Karpas-422 (cell line): Measurements from ENCODE around the gene KBTBD8. TPM values are rescaled to one million over a fixed set of nuclear protein-coding genes. Genes with fewer than 3 reads are reported as not detected.

ENCODE experiments used
- DNase-seq: peaks from one replicate; pipeline ENCODE4 v3.0.0-alpha.2; 2015
- H2AFZ ChIP-seq: fragments of 200-600 bp; sonication (generic); 2 replicates; pipeline ENCODE4 v1.6.1; 2014; ENCODE audit warnings: antibody characterized with exemption, low read length, mixed read lengths
- H3K27ac ChIP-seq: fragments of 200-600 bp; sonication (generic); 2 replicates; pipeline ENCODE4 v1.5.1; 2014; ENCODE audit warnings: mild to moderate bottlenecking, low read length, moderate library complexity
- H3K27me3 ChIP-seq: fragments of 200-600 bp; sonication (generic); 2 replicates; pipeline ENCODE4 v1.6.1; 2014; ENCODE audit warnings: low read length, mixed read lengths
- H3K36me3 ChIP-seq: fragments of 200-600 bp; sonication (generic); 2 replicates; pipeline ENCODE4 v1.6.1; 2014; ENCODE audit warnings: low read length, mixed read lengths; ENCODE audit not compliant: insufficient read depth
- H3K4me1 ChIP-seq: fragments of 200-600 bp; sonication (generic); 2 replicates; pipeline ENCODE4 v1.6.1; 2014; ENCODE audit warnings: mild to moderate bottlenecking, low read length, mixed read lengths
- H3K4me2 ChIP-seq: fragments of 200-600 bp; sonication (generic); 2 replicates; pipeline ENCODE4 v1.6.1; 2014; ENCODE audit warnings: low read length, low read depth, mild to moderate bottlenecking; ENCODE audit not compliant: poor library complexity, severe bottlenecking
- H3K4me3 ChIP-seq: fragments of 200-600 bp; sonication (generic); 2 replicates; pipeline ENCODE4 v1.5.1; 2014; ENCODE audit warnings: mild to moderate bottlenecking, antibody characterized with exemption, low read length, mixed read lengths
- H3K79me2 ChIP-seq: fragments of 200-600 bp; sonication (generic); 2 replicates; pipeline ENCODE4 v1.6.1; 2014; ENCODE audit warnings: mild to moderate bottlenecking, low read length, mixed read lengths
- H3K9ac ChIP-seq: fragments of 200-600 bp; sonication (generic); 2 replicates; pipeline ENCODE4 v1.6.0; 2014; ENCODE audit warnings: low read length
- H3K9me2 ChIP-seq: fragments of 200-600 bp; sonication (generic), shearing (Covaris generic); replicated peaks from 2 replicates; pipeline ENCODE4 v1.6.0; 2014; ENCODE audit warnings: mild to moderate bottlenecking, low read length, moderate library complexity; ENCODE audit not compliant: insufficient read depth
- H3K9me3 ChIP-seq: fragments of 300-700, 200-600 bp; sonication (generic); 2 replicates; pipeline ENCODE4 v1.6.1; 2014; ENCODE audit warnings: low read length, mixed read lengths
- H4K20me1 ChIP-seq: fragments of 200-600 bp; sonication (generic); 2 replicates; pipeline ENCODE4 v1.6.1; 2014; ENCODE audit warnings: mild to moderate bottlenecking, antibody characterized with exemption, low read length, low read depth; ENCODE audit not compliant: insufficient read depth
- total RNA-seq: library from RNA; depleted of rRNA; stranded (reverse); fragments of >200 nt; shearing (Covaris generic); gene quantifications from 2 replicates; pipeline ENCODE4 v1.2.3, GENCODE V29; 2014; ENCODE audit warnings: low replicate concordance

The KBTBD8 gene
- total RNA-seq, 1 experiment from 2014 or later: 79.9 TPM

DNA sequence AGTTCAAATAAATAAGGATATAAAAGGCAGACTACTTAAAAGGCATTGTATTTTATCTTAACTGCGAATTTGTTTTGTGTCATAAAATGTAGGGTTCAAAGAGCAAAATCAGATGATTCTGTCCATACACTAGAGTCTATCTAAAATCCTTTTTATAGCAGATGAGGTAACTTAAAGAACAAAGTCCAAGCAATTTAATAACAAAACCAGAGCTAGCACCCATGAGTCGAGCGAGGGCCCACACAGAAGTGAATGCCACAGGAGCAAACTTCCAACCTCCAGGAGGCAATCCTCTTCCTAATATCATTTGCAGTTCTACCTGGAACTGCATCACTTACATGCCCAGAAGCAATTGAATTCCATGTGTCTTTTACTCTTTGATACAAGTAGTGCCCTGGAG lies 35.4 kb upstream of the KBTBD8 start:
- H3K9me2 ChIP-seq: no peaks in the 10 kb centered on the region
- no peaks in the 10 kb centered on the region for H3K79me2 ChIP-seq
- H2AFZ ChIP-seq: no peak overlapping the region
- no peak overlapping the region for H3K4me2 ChIP-seq
- DNase-seq: no peak
- no peaks in the 10 kb centered on the region for H4K20me1 ChIP-seq
- H3K36me3 ChIP-seq: no peaks in the 10 kb centered on the region
- H3K27me3 ChIP-seq: no peaks in the 10 kb centered on the region
- H3K27ac ChIP-seq: no peak overlapping the region
- H3K4me1 ChIP-seq: peaks cover 8% of the 10 kb centered on the region
- H3K9me3 ChIP-seq: no peaks in the 10 kb centered on the region
- H3K9ac ChIP-seq: no peak overlapping the region
- H3K4me3 ChIP-seq: no peak overlapping the region

DNA sequence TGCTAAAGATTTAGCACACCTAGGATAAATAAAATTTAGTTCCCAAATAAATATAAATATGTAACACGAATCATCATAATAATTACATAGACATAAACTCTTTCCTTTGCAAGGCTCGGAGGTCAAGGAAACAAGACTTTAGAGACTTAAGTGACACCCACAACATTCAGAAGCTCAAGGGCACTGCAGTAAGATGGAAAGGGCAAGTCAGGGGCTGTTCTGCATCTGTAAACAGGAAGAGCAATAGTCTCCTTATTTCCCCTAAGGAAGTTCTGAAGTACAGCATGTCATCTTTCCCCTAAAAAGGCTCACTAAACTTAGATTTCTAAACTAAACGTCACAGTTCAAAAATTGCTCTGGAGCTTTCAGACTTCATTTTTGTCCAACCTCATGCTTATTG lies 26.9 kb upstream of the KBTBD8 start:
- Histone ChIP-seq H3K27me3 (no peaks in the 10 kb centered on the region), H3K9ac (peak overlapping the region; percentile 55), H4K20me1 (no peaks in the 10 kb centered on the region), H3K79me2 (no peaks in the 10 kb centered on the region), H3K9me3 (no peaks in the 10 kb centered on the region), H2AFZ (peak overlapping the region; percentile 45), H3K4me2 (peak overlapping the region; percentile 72), H3K27ac (peak overlapping the region; percentile 76), H3K36me3 (no peaks in the 10 kb centered on the region), H3K9me2 (no peaks in the 10 kb centered on the region), H3K4me3 (peak overlapping the region; percentile 49), H3K4me1 (peaks cover 30% of the 10 kb centered on the region)
- DNase-seq: no peak

- H3K27ac ChIP-seq: peak overlapping the region; percentile 76
- peak overlapping the region; percentile 65 for H3K9ac ChIP-seq
- peak overlapping the region; percentile 49 for H3K4me3 ChIP-seq
- H3K4me1 ChIP-seq: peaks cover 25% of the 10 kb centered on the region
- H3K9me3 ChIP-seq: no peaks in the 10 kb centered on the region
- no peaks in the 10 kb centered on the region for H4K20me1 ChIP-seq
- H3K79me2 ChIP-seq: no peaks in the 10 kb centered on the region
- DNase-seq: peak; percentile 94
- H3K9me2 ChIP-seq: no peaks in the 10 kb centered on the region
- H2AFZ ChIP-seq: peak overlapping the region; percentile 68
- H3K4me2 ChIP-seq: peak overlapping the region; percentile 72
- H3K36me3 ChIP-seq: no peaks in the 10 kb centered on the region
- no peaks in the 10 kb centered on the region for H3K27me3 ChIP-seq
These were observed 26.1 kb upstream of the KBTBD8 start for GRCh38 chr3:66971891-66972551.

DNA sequence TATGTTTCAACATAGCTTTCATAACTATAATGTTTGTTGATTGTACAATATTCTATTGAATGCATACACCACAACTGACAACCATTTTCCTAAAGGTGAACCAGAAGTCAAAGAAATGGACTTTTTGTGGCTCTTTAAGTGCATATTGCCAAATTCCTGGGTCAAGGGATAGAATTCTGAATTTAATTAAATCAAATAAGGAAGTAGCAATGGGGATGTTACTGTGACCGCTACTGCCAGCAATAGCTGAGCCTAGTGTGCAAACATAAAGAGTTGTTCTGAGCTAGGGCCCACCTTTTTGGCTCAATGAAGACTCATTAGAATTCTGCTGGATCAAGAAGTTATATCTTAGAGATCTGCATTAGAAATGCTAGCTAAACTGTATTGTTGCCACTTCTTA lies 17.3 kb upstream of the KBTBD8 start:
- H3K27me3 ChIP-seq: no peaks in the 10 kb centered on the region
- H3K9me3 ChIP-seq: no peaks in the 10 kb centered on the region
- H3K4me2 ChIP-seq: peak overlapping the region; percentile 16
- H3K4me1 ChIP-seq: peaks cover 11% of the 10 kb centered on the region
- H2AFZ ChIP-seq: 0 out of 2 replicates have a peak overlapping the region, but pooled peaks have one; percentile 1
- no peak for DNase-seq
- no peaks in the 10 kb centered on the region for H3K36me3 ChIP-seq
- H3K79me2 ChIP-seq: no peaks in the 10 kb centered on the region
- no peak overlapping the region for H3K9ac ChIP-seq
- H3K9me2 ChIP-seq: no peaks in the 10 kb centered on the region
- H4K20me1 ChIP-seq: no peaks in the 10 kb centered on the region
- H3K27ac ChIP-seq: no peak overlapping the region
- H3K4me3 ChIP-seq: no peak overlapping the region

DNA sequence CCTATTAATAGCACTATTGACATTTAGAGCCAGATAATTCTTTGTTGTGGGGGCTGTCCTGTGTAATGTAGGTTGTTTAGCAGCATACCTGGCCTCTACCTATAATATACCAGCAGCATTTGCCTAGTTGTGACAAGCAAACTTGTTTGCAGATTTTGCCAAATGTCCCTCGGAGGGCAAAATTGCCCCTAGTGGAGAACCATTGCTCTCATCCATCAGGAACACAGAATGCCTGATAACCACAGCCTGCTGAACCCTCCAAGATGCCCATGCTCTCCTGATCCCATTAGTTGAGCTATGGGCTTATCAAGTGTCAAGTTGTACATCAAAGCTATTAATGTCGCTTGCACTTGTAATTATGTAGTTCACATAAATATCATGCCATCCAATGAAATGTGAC lies 15.0 kb upstream of the KBTBD8 start:
- no peak for DNase-seq
- no peaks in the 10 kb centered on the region for H3K9me2 ChIP-seq
- no peaks in the 10 kb centered on the region for H4K20me1 ChIP-seq
- H3K4me1 ChIP-seq: peaks cover 11% of the 10 kb centered on the region
- no peaks in the 10 kb centered on the region for H3K9me3 ChIP-seq
- no peaks in the 10 kb centered on the region for H3K79me2 ChIP-seq
- no peak overlapping the region for H3K9ac ChIP-seq
- no peaks in the 10 kb centered on the region for H3K27me3 ChIP-seq
- H3K4me2 ChIP-seq: no peak overlapping the region
- H3K27ac ChIP-seq: no peak overlapping the region
- H3K4me3 ChIP-seq: no peak overlapping the region
- no peaks in the 10 kb centered on the region for H3K36me3 ChIP-seq
- no peak overlapping the region for H2AFZ ChIP-seq

- no peaks in the 10 kb centered on the region for H3K9me2 ChIP-seq
- no peaks in the 10 kb centered on the region for H3K27me3 ChIP-seq
- no peaks in the 10 kb centered on the region for H3K79me2 ChIP-seq
- no peak overlapping the region for H3K4me2 ChIP-seq
- no peak overlapping the region for H3K9ac ChIP-seq
- H3K27ac ChIP-seq: no peak overlapping the region
- no peaks in the 10 kb centered on the region for H3K36me3 ChIP-seq
- no peak overlapping the region for H3K4me3 ChIP-seq
- H3K4me1 ChIP-seq: peaks cover 22% of the 10 kb centered on the region
- H2AFZ ChIP-seq: no peak overlapping the region
- no peak for DNase-seq
- no peaks in the 10 kb centered on the region for H4K20me1 ChIP-seq
- no peaks in the 10 kb centered on the region for H3K9me3 ChIP-seq
These were observed 12.7 kb upstream of the KBTBD8 start for GRCh38 chr3:66985336-66985920.

GRCh38 chr3:66986406-66986805 lies 11.7 kb upstream of the KBTBD8 start:
- H3K4me1 ChIP-seq: peaks cover 17% of the 10 kb centered on the region
- no peaks in the 10 kb centered on the region for H3K36me3 ChIP-seq
- H3K9me2 ChIP-seq: no peaks in the 10 kb centered on the region
- no peak overlapping the region for H3K4me2 ChIP-seq
- H2AFZ ChIP-seq: no peak overlapping the region
- H3K79me2 ChIP-seq: no peaks in the 10 kb centered on the region
- no peaks in the 10 kb centered on the region for H3K27me3 ChIP-seq
- H3K9me3 ChIP-seq: no peaks in the 10 kb centered on the region
- no peak overlapping the region for H3K9ac ChIP-seq
- no peaks in the 10 kb centered on the region for H4K20me1 ChIP-seq
- DNase-seq: no peak
- no peak overlapping the region for H3K4me3 ChIP-seq
- no peak overlapping the region for H3K27ac ChIP-seq

DNA sequence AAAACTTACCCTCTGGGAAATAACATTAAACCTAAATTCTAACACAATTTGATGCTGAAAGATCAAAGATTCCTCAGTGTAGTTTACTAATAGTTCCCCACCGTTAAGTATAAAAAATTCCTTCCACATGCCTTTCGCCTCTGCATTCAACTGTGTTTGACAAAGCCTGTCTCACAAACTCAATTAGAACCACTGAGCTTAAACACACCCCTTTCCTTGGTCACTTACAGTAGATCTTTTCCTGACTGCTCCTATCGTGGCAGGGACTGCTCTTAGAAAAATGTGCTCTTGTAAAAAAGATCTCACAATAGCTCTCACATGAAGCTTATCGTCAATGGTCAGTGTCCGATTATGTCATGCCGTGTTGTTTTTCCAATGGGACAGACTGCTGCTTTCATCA lies 8.9 kb upstream of the KBTBD8 start:
- Histone ChIP-seq H3K4me3 (no peak overlapping the region), H2AFZ (peak overlapping the region; percentile 99), H3K4me2 (peak overlapping the region; percentile 77)

More for the DNA sequence above, 8.9 kb upstream of the KBTBD8 start:
- DNase-seq: no peak
- Histone ChIP-seq H3K79me2 (no peaks in the 10 kb centered on the region), H3K9me2 (no peaks in the 10 kb centered on the region), H3K36me3 (no peaks in the 10 kb centered on the region), H3K4me1 (peaks cover 14% of the 10 kb centered on the region), H4K20me1 (no peaks in the 10 kb centered on the region), H3K27ac (no peak overlapping the region), H3K27me3 (no peaks in the 10 kb centered on the region), H3K9ac (0 out of 2 replicates have a peak overlapping the region, but pooled peaks have one; percentile 64), H3K9me3 (no peaks in the 10 kb centered on the region)
